ENCODE results near the gene HACD3.
"Not testable (repeated sequence)": the region's sequence is repeated elsewhere in the genome, so short reads cannot be mapped to it uniquely, and the experiment has no call there.

HACD3 gene

DNA sequence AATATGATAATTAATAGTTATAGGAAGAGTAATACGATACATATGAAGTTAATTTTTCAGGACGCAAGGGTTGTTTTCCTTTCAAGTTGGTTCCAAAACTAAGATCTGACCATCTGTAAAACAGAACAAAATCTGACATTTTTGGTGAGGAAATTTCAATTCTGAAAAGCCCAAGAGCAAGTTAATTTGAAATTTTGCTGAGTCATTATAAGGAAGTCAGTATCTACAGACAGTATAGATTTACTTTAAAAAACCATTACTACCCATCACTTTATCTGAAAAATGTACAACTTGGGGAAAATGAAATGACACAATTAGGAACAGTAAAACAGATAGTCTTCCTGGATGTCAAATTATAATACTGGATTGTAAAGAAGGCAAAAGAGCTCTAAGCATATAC, 68.2 kb downstream of the HACD3 start:
- no peak overlapping the region for H3K27ac Mint-ChIP-seq

DNA sequence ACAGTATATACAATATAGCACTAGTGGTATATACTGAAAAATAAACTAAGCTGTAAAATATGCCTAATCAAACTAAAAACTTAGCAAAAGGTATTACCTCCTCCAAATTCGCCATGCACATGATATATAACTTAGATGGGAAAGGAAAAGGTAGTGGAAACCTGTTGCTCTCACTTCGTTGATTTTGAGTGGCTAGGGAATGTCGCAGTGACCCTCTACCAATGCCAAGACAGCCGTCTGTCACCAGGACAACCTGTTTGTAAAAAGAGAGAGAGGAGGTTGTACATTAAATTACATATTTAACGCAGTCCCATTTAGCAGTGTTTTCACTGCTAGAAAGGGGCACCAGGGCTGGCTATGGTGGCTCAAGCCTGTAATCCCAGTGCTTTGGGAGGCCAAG, 69.4 kb downstream of the HACD3 start:
- Mint-ChIP-seq H3K27me3 (ENCODE audit: low read depth) (no peaks in the 10 kb centered on the region), H3K4me3 (no peak overlapping the region), H3K36me3 (ENCODE audit: low read depth) (peaks cover 30% of the 10 kb centered on the region), H3K27ac (no peak overlapping the region), H3K9me3 (no peaks in the 10 kb centered on the region), H3K4me1 (ENCODE audit: low read depth) (peaks cover 5% of the 10 kb centered on the region)
- DNase-seq (ENCODE audit: low spot score) = no peak

More for the DNA sequence above, 68.2 kb downstream of the HACD3 start:
- no peaks in the 10 kb centered on the region for H3K9me3 Mint-ChIP-seq
- no peak for DNase-seq (ENCODE audit: low spot score)
- H3K36me3 Mint-ChIP-seq (ENCODE audit: low read depth) = peaks cover 32% of the 10 kb centered on the region
- peaks cover 5% of the 10 kb centered on the region for H3K4me1 Mint-ChIP-seq (ENCODE audit: low read depth)
- no peaks in the 10 kb centered on the region for H3K27me3 Mint-ChIP-seq (ENCODE audit: low read depth)
- H3K4me3 Mint-ChIP-seq = no peak overlapping the region

DNA sequence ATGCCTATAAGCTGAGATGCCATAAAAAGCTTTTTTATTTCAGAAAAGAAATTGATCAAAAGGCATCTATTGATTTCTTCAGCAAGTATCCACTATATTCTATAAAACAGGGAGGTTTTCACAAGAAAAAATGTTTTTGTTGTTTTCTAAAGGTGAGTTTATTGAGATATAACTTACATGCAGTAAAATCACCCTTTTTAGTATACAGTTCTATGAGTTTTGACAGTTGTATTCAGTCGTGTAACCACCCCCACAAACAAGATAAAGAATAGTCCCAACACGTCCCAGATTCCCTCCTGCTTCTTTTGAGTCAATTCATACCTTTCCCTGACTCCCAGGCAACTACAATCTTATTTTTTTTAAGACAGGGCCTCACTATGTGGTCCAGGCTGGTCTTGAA, 72.9 kb downstream of the HACD3 start:
- Mint-ChIP-seq H3K27me3 (ENCODE audit: low read depth) (no peaks in the 10 kb centered on the region), H3K27ac (no peak overlapping the region), H3K36me3 (ENCODE audit: low read depth) (peaks cover 18% of the 10 kb centered on the region), H3K9me3 (no peaks in the 10 kb centered on the region), H3K4me1 (ENCODE audit: low read depth) (peaks cover 8% of the 10 kb centered on the region), H3K4me3 (no peak overlapping the region)
- no peak for DNase-seq (ENCODE audit: low spot score)

DNA sequence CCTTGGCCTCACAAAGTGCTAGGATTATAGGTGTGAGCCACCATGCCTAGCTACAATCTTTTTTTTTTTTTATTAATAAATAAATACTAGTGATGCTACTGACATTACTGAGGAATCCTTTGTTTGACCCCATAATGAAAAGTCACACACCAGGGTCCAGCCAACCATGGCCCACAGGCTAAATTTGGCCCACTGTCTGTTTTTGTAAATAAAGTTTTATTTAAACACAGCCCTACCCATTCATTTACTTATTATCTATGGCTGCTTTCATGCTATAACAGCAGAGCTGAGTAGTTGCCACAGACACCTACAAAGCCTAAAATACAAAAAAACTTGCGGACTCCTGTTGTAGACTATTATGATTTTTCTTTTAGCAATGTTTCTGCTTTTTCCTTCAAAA, 73.3 kb downstream of the HACD3 start:
- no peak for DNase-seq (ENCODE audit: low spot score)
- no peak overlapping the region for H3K4me3 Mint-ChIP-seq
- no peak overlapping the region for H3K27ac Mint-ChIP-seq
- no peaks in the 10 kb centered on the region for H3K27me3 Mint-ChIP-seq (ENCODE audit: low read depth)
- H3K36me3 Mint-ChIP-seq (ENCODE audit: low read depth) = peaks cover 14% of the 10 kb centered on the region
- no peaks in the 10 kb centered on the region for H3K9me3 Mint-ChIP-seq
- peaks cover 6% of the 10 kb centered on the region for H3K4me1 Mint-ChIP-seq (ENCODE audit: low read depth)

DNA sequence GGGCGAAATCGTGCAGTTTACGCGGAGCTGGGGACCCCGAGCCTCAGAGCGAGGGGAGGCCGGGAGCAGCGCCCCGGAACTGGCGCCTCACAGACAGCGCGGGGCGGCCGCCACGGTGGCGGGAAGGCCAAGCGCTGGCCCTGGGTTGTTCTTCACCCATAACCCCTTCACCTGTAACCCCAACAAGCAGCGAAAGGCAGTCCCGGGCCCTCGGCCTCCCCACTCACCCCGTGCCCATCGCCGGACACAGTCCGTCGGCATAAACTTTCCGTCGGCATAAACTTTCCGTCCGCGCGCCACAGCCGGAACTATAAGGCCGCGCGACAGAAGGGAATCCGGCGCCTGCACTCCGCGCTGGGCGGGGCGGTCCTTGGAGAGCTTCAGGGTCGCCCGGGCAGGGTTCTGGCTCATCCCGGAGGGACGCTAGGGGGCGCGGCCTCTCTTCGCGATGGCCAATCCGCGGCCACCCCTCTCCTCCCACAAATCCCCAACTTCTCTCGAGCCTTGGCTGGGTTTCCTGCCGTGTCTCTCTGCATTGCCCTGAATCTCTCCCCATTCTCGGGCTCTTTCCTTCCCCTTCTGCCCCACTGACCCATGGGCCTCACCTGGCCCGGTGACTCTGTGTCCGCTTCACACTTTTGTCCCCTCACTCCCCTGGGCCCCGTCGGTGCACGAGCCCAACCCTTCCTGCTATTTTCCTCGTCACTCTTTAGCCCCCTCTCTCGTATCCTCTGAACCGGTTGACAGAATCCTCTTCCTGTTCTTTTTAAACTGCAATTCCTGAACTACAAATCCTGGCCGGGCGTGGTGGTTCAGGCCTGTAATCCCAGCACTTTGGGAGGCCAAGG, 80.8 kb downstream of the HACD3 start, which contains the start of gene INTS14:
TSS of gene INTS14 (minus strand) at position 261 of the 848 bp plus-strand sequence. CDS start 3,751 bp downstream, outside the sequence.
- Mint-ChIP-seq H3K36me3 (ENCODE audit: low read depth) (no peaks in the 10 kb centered on the region), H3K27me3 (ENCODE audit: low read depth) (no peaks in the 10 kb centered on the region), H3K4me1 (ENCODE audit: low read depth) (peaks cover 24% of the 10 kb centered on the region), H3K4me3 (peak within 1 kb of the TSS; percentile 89), H3K9me3 (no peaks in the 10 kb centered on the region), H3K27ac (peak within 1 kb of the TSS; percentile 95)
- DNase-seq (ENCODE audit: low spot score) = peak; percentile 95

DNA sequence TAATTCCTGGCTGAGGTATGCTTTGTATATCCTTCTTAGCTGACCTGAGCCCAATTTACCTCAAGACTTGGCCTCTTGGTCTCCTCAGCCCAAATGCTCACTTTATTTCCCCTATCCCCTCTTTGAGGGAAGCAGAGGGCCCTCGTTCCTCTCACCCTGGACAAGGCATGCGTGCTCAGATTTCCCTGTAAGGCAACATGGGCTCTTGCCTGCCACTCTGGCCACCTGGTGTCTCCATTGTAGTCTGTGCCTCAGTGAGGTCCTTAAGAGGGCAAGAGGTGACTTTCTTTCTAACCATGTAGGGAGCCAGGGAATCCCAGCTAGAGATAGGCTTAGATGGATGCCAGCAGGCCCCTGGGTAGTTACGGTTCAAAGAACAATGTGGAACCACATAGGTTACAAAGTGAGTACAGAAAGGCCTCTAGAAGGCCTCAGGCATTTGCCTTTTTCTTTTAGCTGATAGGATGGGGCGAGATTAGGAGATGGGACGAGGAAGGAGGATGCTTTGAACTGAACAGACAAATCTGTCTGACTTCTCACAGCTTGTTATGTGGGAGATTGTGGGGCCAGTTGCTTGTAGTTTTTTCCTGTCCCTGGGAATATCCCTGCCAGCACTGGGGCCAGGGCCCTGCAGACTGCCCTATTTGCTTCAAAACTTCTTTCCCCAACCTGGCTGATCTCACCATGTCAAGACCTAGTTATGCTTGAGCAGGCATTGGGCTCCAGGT, 81.8 kb downstream of the HACD3 start:
- H3K36me3 Mint-ChIP-seq (ENCODE audit: low read depth) = no peaks in the 10 kb centered on the region
- no peak for DNase-seq (ENCODE audit: low spot score)
- peaks cover 24% of the 10 kb centered on the region for H3K4me1 Mint-ChIP-seq (ENCODE audit: low read depth)
- H3K9me3 Mint-ChIP-seq = no peaks in the 10 kb centered on the region
- peak overlapping the region; percentile 89 for H3K4me3 Mint-ChIP-seq
- peak overlapping the region; percentile 95 for H3K27ac Mint-ChIP-seq
- no peaks in the 10 kb centered on the region for H3K27me3 Mint-ChIP-seq (ENCODE audit: low read depth)

DNA sequence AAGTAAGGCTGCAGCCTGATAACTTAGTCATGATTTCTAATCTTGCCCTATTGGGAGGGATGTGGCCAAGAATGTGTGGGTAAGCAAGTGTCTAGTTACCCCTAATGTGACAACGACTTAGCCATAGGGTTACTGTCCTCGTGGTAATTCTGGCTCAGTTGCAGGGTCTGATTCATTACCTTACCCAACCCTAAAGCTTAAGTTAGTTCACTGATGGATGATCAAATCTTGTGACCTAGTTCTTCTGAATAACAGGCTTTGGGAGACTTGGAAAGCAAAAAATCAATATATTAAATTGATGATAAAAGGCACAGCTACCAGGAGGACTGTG, 82.3 kb downstream of the HACD3 start:
- Mint-ChIP-seq H3K27me3 (ENCODE audit: low read depth) (no peaks in the 10 kb centered on the region), H3K4me1 (ENCODE audit: low read depth) (peaks cover 24% of the 10 kb centered on the region), H3K36me3 (ENCODE audit: low read depth) (no peaks in the 10 kb centered on the region), H3K9me3 (no peaks in the 10 kb centered on the region), H3K27ac (no peak overlapping the region), H3K4me3 (no peak overlapping the region)
- no peak for DNase-seq (ENCODE audit: low spot score)

DNA sequence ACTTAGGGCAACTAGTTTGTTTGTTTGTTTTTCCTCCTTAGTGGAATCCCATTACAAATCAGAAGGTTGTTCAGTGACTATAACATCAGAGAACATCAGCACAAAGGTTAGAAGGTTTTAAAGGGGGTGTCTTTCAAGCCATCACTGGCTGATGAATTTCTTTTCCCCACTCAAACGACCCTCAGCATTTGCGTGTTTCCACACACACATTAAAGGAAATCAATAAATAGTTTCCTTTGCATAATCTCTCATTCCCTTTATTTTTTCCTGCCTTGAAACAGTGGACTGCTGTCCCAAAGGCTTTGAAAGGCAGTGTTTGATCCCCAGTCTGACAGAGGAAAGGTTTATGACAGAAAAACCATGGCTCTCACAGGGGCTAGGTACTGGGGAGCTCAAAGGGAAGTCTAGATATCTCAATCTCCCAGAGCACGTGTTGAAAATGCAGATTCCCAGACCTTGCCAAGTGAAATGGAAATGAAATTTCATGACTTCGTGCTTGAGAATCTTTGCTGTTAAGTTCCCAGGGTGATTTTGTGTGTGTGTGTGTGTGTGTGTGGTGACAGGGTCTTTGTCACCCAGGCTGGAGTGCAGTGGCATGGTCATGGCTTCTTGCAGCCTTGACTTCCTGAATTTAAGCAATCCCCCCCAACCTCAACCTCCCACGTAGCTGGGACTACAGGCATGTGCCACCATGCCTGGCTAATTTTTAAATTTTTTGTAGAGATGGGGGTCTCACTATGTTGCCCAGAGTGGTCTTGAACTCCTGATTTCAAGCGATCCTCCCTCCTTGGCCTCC, 82.9 kb downstream of the HACD3 start:
- no peaks in the 10 kb centered on the region for H3K27me3 Mint-ChIP-seq (ENCODE audit: low read depth)
- H3K36me3 Mint-ChIP-seq (ENCODE audit: low read depth) = no peaks in the 10 kb centered on the region
- no peak overlapping the region for H3K4me3 Mint-ChIP-seq
- H3K9me3 Mint-ChIP-seq = no peaks in the 10 kb centered on the region
- peaks cover 21% of the 10 kb centered on the region for H3K4me1 Mint-ChIP-seq (ENCODE audit: low read depth)
- no peak for DNase-seq (ENCODE audit: low spot score)
- H3K27ac Mint-ChIP-seq = no peak overlapping the region

DNA sequence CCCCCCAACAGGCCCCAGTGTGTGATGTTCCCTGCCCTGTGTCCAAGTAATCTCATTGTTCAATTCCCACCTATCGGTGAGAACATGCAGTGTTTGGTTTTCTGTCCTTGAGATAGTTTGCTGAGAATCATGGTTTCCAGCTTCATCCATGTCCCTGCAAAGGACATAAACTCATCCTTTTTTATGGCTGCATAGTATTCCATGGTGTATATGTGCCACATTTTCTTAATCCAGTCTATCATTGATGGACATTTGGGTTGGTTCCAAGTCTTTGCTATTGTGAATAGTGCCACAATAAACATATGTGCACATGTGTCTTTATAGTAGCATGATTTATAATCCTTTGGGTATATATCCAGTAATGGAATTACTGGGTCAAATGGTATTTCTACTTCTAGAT, 85.6 kb downstream of the HACD3 start:
- H3K27me3 Mint-ChIP-seq (ENCODE audit: low read depth); H3K9me3 Mint-ChIP-seq; DNase-seq (ENCODE audit: low spot score); H3K27ac Mint-ChIP-seq; H3K4me3 Mint-ChIP-seq; H3K36me3 Mint-ChIP-seq (ENCODE audit: low read depth): not testable (repeated sequence)
- H3K4me1 Mint-ChIP-seq (ENCODE audit: low read depth) = peaks cover 13% of the 10 kb centered on the region

DNA sequence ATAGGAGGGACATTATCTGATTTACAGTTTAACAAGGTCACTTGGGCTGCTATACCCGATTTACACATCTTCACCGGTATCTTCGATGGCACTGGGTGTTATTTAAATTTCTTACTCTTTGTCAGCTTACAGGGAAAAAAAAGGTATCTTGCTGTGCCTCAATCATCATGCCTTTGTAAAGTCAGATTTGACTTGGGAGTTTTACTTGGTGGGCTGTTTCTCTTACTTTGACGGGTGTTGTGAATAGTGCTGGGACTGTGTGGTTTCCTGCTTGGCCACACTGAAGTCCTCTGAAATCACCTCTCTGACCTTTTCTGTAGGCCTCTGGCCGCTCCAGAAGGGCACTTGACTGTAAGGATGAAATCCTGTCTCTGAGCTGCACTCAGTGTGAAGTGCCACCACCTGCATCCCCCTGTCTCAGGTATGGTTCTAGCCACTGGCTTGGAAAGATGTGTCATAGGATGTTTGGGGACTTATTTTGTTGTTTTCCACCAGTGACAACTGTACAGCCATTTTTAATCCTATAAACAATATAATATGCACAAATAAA, 88.4 kb downstream of the HACD3 start:
- Mint-ChIP-seq H3K36me3 (ENCODE audit: low read depth) (no peaks in the 10 kb centered on the region), H3K4me1 (ENCODE audit: low read depth) (no peaks in the 10 kb centered on the region), H3K27me3 (ENCODE audit: low read depth) (no peaks in the 10 kb centered on the region), H3K27ac (no peak overlapping the region), H3K9me3 (no peaks in the 10 kb centered on the region), H3K4me3 (no peak overlapping the region)
- DNase-seq (ENCODE audit: low spot score) = no peak

DNA sequence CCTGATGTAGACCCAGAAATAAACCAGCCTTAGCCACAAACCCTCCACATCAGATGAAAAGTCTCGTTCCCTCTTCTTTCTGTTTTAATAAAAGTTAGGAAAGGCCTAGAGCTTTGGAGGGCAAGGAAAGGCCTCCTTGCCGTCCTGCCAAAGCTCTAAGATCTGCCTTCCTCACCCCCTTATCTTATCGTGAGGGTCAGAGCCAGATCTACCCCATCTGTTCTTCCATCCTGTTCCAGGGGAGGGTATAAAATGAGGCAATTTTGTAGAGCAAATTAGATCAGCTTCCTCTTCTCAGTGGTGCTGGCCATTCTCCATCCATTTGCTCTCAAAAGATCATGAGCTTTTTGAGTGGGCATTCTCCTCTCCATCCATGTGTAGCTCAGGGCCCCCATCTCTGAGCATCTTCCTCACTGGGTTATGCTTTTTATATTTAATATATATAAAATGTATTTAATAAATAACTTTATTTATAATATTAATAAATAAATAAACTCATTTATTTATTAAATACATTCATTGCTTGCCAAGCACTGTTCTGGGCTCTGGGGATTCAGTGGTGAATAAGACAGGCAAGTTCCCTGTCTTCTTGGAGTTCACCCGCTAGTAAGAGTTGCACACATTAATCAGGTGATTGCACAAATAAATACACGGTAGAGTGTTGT, 89.5 kb downstream of the HACD3 start:
- Mint-ChIP-seq H3K36me3 (ENCODE audit: low read depth) (no peaks in the 10 kb centered on the region), H3K9me3 (no peaks in the 10 kb centered on the region), H3K27ac (no peak overlapping the region), H3K4me3 (no peak overlapping the region), H3K4me1 (ENCODE audit: low read depth) (no peaks in the 10 kb centered on the region), H3K27me3 (ENCODE audit: low read depth) (no peaks in the 10 kb centered on the region)
- DNase-seq (ENCODE audit: low spot score) = no peak

DNA sequence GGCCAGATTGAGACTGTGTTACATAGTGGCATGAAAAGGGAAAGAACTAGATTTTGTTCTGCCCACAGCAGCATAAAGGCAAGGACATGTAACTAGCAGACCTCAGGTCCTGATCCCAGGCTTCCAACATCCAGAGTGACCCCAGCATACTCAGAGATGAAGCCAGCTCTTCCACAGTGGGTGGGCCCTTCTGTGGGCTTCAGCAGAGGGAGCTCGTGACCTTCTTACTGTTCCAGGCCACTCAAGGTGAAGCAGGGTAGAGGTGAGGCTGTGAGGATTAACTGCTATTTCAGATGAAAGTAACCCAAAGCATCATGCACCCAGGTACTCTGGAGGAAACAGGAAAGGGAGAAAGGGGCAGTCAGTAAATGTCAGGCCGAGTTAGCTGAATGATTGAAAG, 90.6 kb downstream of the HACD3 start:
- Mint-ChIP-seq H3K27ac (no peak overlapping the region), H3K27me3 (ENCODE audit: low read depth) (no peaks in the 10 kb centered on the region), H3K4me3 (no peak overlapping the region), H3K4me1 (ENCODE audit: low read depth) (no peaks in the 10 kb centered on the region), H3K36me3 (ENCODE audit: low read depth) (no peaks in the 10 kb centered on the region), H3K9me3 (no peaks in the 10 kb centered on the region)
- no peak for DNase-seq (ENCODE audit: low spot score)

DNA sequence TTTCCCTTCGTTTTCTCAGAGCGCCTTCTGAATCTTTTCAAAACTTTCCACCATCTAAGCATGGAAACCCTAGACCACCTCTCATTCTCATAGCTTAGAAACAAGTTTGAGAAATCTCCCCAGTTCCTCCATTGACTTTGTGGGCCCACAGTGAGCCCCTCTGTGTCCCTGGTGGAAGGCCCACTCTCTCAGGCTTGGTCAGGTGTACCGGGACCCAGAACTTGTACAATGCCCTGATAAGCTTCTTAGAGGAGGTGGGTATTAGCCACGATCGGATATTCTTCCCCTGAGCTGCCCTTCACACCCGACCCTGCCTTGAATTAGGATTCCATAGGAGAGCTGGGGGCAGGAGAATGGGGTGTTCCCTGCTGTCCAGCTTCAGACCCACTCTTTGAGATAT, 91.4 kb downstream of the HACD3 start, which contains the start of gene SLC24A1:
TSS of gene SLC24A1 (plus strand) at position 301 of the 400 bp plus-strand sequence. CDS start 2,143 bp downstream, outside the sequence.
- no peaks in the 10 kb centered on the region for H3K36me3 Mint-ChIP-seq (ENCODE audit: low read depth)
- no peak within 1 kb of the TSS for H3K27ac Mint-ChIP-seq
- no peak within 1 kb of the TSS for H3K4me3 Mint-ChIP-seq

More for the DNA sequence above, 91.4 kb downstream of the HACD3 start, which contains the start of gene SLC24A1:
- Mint-ChIP-seq H3K27me3 (ENCODE audit: low read depth) (no peaks in the 10 kb centered on the region), H3K4me1 (ENCODE audit: low read depth) (no peaks in the 10 kb centered on the region), H3K9me3 (no peaks in the 10 kb centered on the region)
- no peak for DNase-seq (ENCODE audit: low spot score)
